NCI-H2196 treated with DMSO at 0.1 percent for 48 hours (cell line): Measurements from ENCODE around the gene SORCS2.

Experiments used
- DNase-seq: peaks from one replicate; lab custom pipeline; 2025; ENCODE audit not compliant: unreplicated experiment; lab: John Stamatoyannopoulos, UW

Gene SORCS2

DNA sequence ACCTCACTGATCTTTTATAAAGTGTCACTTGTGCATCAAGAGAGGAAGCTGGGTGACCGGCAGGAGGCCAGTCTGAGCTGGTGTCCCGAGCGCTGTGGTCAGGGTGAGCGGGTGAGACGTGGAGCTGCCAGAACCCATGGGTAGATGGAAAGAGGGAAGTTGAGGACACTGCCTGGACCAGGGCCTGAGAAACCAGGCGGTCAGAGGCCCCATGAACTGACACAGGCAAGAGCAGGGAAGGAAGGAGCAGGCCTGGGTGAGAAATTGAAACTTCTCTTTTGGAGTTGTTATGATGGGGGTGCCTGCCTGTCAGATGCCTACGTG lies 554.7 kb downstream of the SORCS2 start:
- DNase-seq: no peak

GRCh38 chr4:7747566-7747965 lies 555.2 kb downstream of the SORCS2 start:
- no peak for DNase-seq

DNA sequence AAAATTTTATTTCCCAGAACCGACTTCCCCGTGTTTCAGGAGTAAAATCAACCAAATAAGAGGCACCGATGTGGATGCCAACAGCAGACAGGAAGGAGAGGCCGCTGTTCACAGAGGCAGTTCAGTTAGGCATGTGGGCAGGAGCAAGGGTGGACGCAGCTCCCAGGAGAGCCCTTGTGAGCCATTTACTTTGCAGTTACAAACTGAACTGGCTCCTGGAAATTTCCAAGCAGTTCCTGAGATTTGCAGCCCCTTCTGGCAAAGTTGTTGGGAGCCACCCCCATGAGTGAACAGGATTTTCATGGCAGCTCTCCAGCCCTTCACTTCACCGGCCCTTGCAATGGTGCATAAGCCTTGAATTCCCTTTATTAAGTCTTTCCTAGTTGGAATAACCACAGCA lies 558.2 kb downstream of the SORCS2 start:
- DNase-seq: no peak

- DNase-seq: no peak
Observed at GRCh38 chr4:7750972-7751371, 558.6 kb downstream of the SORCS2 start.

DNA sequence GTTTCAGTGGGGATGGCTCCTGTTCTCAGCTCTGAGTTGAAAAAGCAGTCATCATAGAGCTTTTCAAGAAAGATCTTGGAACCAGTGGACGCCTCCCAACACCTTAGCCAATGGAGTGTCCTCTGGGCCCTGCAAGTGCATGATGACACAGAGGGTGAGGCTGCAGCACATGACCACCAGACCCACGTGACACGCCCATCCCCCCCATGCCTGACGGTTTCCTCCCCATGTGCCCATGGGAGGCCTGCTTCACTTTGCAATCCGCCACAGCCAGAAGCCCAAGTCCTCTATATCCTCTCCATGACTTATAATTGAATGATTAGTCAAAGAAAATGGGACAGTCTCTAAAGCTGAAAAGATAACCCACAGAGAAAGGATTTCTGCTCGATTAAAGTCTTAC lies 560.3 kb downstream of the SORCS2 start:
- no peak for DNase-seq

DNA sequence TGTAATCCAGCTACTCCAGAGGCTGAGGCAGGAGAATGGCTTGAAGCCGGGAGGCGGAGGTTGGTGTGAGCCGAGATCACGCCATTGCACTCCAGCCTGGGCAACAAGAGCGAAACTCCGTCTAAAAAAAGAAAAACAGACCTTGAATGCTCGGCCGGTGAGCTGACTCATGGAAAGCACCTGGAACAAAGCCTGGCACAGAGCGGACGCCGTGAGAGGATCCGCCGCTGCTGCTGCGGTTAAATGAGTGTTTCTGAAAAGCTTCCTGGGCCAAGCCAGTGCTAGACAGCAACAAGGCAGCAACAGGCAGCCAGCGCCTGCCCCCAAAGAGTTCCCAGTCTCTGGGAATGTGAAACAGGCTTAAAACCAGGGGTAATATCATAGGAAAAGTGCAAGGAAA lies 560.9 kb downstream of the SORCS2 start:
- DNase-seq: no peak

- DNase-seq: no peak
Observed at GRCh38 chr4:7753931-7754465, 561.7 kb downstream of the SORCS2 start.

DNA sequence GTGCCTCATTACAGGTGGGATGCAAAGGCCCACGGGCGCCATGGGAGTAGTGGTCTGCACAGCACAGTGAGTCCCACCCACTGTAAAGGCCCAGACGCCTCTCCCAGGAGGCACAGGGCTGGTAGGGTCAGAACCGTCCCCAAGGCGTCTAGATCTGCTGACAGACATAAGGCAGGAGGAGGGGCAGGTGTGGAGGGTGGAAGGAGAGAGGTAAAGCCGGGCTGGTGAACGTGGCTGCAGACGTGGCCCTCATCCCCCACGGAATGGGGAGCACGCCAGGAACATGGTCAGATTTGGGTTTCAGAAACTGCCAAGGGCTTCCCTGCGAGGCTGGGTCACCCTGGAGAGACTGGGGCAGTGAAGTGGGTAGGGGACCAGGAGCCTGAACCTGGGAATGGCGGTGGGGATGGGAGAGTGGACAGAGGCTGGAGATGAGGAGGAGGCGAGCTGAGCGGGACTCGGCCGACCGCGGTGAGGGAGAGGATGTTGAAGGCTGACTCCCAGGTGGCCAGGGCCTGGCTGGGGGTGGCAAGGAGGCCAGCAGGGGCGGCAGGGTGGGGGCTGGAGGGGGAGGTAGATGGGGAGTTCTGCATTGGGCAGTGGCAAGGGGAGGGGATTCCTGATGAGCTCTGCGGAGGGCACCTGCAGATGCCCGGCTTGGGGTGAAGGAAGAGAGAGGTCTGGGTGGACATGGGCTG lies 562.4 kb downstream of the SORCS2 start:
- DNase-seq: no peak

DNA sequence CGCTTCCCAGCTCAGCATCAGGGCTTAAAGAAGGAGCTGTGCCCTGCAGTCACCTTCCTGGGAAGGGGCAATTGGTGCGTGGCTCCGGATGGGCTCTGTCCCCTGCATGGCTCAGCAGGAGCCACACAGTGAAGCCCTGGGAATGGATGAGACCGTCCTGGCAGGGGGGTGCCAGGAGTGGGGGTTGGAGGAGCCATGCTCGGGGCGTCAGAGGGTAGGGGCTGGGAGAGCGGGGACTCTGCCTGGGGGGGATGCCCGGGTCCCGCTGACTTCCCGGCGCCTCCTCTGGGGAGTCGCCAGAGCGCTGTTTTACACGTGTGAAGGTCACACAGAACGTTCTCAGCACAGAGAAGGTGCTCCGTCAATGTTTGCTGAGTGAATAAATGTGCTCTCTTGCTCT lies 563.2 kb downstream of the SORCS2 start:
- no peak for DNase-seq

DNA sequence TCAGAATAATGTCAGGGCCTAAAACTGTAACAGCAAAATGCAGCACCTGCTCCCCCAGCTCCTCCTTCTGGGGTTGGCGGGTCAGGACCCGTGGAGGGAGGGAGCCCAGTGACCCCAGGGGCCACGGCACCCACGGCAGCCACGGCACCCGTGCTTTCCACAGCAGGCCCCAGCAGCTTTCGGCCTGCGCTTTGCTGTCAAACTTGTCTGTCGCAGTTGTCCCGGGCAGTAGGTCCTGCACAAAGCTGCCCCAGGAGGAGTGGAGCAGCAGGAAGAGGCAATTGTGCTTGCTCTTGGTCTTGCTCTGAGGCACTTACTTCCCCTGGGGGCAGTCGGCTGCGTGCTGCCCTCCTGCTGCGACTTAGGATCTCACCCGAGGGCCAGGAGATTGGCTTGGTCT lies 563.7 kb downstream of the SORCS2 start:
- no peak for DNase-seq

DNA sequence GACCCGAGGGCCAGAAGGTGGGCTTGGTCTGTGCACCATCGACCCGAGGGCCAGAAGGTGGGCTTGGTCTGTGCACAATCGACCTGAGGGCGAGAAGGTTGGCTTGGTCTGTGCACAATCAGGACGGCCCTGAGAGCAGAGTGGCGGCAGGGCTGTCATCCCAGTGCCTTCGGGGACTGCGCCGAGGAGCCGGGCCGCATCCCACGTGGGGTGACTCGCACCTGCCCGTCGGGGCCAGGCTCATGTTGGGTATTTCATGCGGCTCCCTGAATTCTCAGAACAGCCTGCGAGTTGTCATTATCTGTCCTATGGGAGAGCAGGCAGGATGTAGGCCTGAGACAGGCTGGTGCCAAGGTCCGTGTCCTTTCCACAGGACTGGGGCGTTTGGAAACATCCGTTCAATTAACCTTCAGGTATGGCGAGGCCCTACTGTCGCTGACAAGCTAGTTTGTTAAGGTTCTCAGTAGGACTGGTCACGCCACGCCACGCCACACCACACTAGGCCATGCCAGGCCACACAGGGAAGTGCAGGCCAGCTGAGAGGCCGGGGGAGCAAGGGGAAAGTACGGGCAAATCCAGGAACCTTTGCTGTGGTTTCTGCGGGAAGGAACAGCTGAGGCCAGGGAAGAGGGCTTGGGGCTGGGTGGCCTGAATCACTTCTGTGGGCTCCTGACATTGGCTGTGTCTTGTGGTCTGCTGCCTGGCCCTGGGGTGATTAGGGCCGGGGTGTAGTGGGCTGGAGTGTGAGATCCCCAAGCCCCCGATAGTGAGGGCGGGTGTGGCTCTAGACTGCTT lies 564.4 kb downstream of the SORCS2 start:
- no peak for DNase-seq

GRCh38 chr4:7757501-7758471 lies 565.4 kb downstream of the SORCS2 start:
- DNase-seq: no peak

DNA sequence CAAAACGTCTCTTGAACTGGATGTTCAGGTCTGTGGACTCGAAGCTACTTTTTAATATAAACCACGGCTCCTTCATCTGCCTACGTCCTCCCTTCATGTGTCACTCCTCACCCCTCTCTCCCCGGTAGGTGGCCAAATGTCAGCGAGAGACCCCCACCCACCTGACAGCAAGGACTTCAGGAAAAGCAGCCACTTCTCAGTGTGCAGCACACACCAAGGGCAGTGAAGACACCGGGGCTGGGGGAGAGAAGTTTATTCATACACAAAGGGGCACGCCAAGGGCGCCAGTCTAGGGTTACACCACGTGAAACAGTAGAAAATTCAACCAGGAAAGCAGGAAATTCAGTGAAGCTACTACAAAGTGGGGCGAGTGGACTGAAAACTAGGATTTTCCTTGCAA lies 566.1 kb downstream of the SORCS2 start:
- no peak for DNase-seq

GRCh38 chr4:7759216-7759615 lies 566.9 kb downstream of the SORCS2 start:
- DNase-seq: no peak

DNA sequence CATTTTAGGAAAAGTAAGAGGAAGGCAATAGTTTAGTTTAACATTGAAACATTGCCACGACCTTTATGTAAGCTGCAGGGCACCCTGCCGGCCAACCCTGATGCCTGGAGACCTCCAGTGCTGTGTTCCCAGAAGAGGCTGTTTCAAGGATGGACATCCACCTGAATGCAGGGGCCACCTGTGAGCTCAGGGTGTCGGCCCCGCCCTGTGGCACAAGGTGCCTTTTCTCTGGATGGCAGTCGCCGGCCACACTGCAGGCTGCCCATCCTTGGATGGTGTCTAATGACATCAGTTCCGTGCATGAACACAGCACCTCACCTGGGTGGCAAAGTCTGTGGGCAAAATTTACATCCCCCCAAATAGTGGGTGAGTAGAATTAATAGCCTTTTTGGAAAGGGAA lies 567.3 kb downstream of the SORCS2 start:
- no peak for DNase-seq

DNA sequence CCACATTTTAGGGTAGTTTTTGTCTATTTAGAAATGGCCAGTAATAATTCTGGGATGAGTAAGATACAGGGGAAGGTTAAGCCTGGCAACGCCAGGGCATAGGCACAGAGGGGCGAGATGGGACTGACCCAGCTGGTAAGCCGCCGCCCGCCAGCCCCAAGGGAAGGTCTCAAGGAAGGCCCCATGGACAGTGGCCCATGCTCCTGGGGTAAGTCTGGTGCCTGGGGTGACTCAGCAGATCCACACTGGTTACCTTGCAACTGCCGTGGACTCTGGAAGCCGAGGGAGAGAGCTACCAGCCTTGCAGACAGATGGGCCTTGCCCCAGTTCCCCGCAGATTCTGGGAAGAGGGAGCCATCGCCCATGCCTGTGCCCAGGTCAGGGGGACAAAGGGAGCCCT lies 567.9 kb downstream of the SORCS2 start:
- no peak for DNase-seq

GRCh38 chr4:7760706-7761105 lies 568.4 kb downstream of the SORCS2 start:
- no peak for DNase-seq

DNA sequence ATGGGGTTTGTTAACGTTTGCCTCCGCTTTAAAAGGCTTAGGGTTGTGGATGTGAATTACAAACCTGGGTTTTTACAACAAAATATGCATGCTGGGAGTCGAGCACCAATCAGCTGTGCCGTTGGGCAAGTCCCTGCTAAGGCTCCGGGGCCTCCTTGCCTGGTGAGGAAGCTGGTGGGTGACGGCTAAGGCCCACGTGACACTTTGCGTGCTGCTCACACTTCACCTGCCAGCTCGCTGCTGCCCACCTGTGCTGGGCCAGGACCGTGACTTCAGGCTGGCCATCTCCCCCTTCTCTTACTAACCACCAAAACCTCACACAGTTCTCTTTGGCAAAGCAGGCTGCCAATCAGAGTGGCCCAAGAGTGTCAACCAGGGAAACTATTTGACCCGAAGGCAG lies 569.0 kb downstream of the SORCS2 start:
- no peak for DNase-seq

DNA sequence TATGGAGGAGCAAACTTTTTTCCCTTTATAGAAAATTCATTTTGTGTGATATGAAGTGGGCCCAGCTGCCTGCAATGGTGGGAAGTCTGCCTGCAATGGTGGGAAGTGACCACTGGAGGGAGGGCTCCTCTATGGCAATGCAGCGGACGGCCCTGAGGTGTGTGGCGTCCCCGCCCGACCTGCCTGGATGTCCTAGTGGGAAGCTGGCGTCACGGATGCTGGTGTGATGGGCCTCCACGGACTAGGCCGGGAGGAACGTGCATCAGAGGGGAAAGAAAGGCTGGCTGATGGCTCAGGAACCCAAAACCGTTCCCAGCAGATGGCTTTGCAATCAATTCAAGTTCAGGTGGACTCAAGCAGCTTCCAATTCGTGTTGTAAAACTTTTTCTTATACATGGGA lies 569.4 kb downstream of the SORCS2 start:
- DNase-seq: no peak

GRCh38 chr4:7762376-7763030 lies 570.2 kb downstream of the SORCS2 start:
- DNase-seq: no peak

- no peak for DNase-seq
Observed at GRCh38 chr4:7763106-7763505, 570.8 kb downstream of the SORCS2 start.
